Pancreas (tissue), 10 donors: ENCODE results near the gene ZNF506. TPM values are rescaled to one million over a fixed set of nuclear protein-coding genes. Genes with fewer than 3 reads are reported as not detected.
A peak's percentile ranks its signal among the peaks of the same experiment; 100 is the strongest.

Experiments
- ATAC-seq, 4 donors: fragments of 200-7000 bp; cut with Tn5 transposase; one replicate each; pipeline versions ENCODE4 v1.8.0 to v1.9.1; 2020; ENCODE audit warnings: mild to moderate bottlenecking in 4 of 4, moderate library complexity in 4 of 4
- DNase-seq, 6 donors: peaks; one replicate each; pipeline ENCODE4 v3.0.0-alpha.2; 2020
- FAIRE-seq: peaks from 2 replicates; lab custom pipeline; 2012; peaks lifted over from hg19 to GRCh38; lab: Jason Lieb, UNC
- H3K27ac ChIP-seq, 4 donors: fragments of 200-600 bp; sonication (generic); 1 replicate in 3 of 4; 2 replicates in 1 of 4; pipeline versions ENCODE4 v1.5.0 to v1.8.0; 2020
- H3K27me3 ChIP-seq, 4 donors: fragments of 200-600 bp; one replicate each; pipeline ENCODE4 v1.8.0; 2021
- H3K36me3 ChIP-seq, 3 donors: fragments of 200-600 bp; sonication (generic) in 1 of 3; one replicate each; pipeline versions ENCODE4 v1.5.0 to v1.8.0; 2020 to 2021
- H3K4me1 ChIP-seq, 3 donors: fragments of 200-600 bp; one replicate each; pipeline ENCODE4 v1.8.0; 2021
- H3K4me3 ChIP-seq, 4 donors: fragments of 200-600 bp; sonication (generic) in 2 of 4; one replicate each; pipeline versions ENCODE4 v1.5.0 to v1.8.0; 2020 to 2021
- H3K9me3 ChIP-seq, 4 donors: fragments of 200-600 bp; one replicate each; pipeline ENCODE4 v1.8.0; 2021
- CTCF ChIP-seq, 4 donors: fragments of 200-600 bp; sonication (generic) in 3 of 4; IDR thresholded peaks; one replicate each; pipeline versions ENCODE4 v1.5.0 to v1.8.0; 2021; ENCODE audit warnings: antibody characterized with exemption in 4 of 4
- WGBS, 2 donors: extraction: QIAGEN DNeasy Blood & Tissue Kit; methylation state at CpG; one replicate each; pipeline ENCODE4 v1.1.7; 2013; 5-methylcytosine and 5-hydroxymethylcytosine counted together
- intact Hi-C, 3 donors: fragments of 100-400 bp; cut with DNase I; formaldehyde crosslinking; loops; one replicate each; pipeline versions ENCODE4 v1.11.1 to v1.14.2; 2022
- polyA plus RNA-seq, 2 donors: library from polyadenylated mRNA; stranded (reverse); fragments of 200-250 nt; gene quantifications; one replicate each; pipeline ENCODE4 v1.2.3, GENCODE V29; 2013
- total RNA-seq, 6 donors: library from RNA; stranded (reverse); fragmentation: NEBNext Ultra II Directional in 4 of 6; extraction: Animal tissue kit (Norgen Biotek cat#: 25700) in 4 of 6; gene quantifications; one replicate each; pipeline versions ENCODE4 v1.2.1 to v1.2.4, GENCODE V29; 2021 to 2023
- donor health status: healthy with polysubstance abuse.
- donor health status: DM: no; HTN: no; CAD: no; lungs with moderate emphysema.
- donor health status: DM: no; HTN: no; CAD: no.
- donor health status: control.
- donor health status: control.
- donor health status: Bipolar disorder and iron deficiency.
- donor health status: DM: yes; HTN: yes; CAD: no.
- donor health status: DM: no; HTN: no; CAD: no.
- donor health status: DM: no; HTN: no; CAD: no.
- donor health status: DM: yes; HTN: yes; CAD: no.

Gene ZNF506
- total and polyA plus RNA-seq, 8 donors: 6.1 to 17.2 (median 10.8) TPM

GRCh38 chr19:19751846-19752245 is 69.7 kb downstream of the ZNF506 start:
- Histone ChIP-seq H3K36me3 (no peaks in the 10 kb centered on the region), H3K27ac (no peak overlapping the region), H3K9me3 (no peaks in the 10 kb centered on the region), H3K4me1 (no peaks in the 10 kb centered on the region), H3K27me3 (no peaks in the 10 kb centered on the region), H3K4me3 (no peak overlapping the region)
- 76 to 82% methylated on average over 12 of the region's 12 CpGs for WGBS, 2 donors
- ATAC-seq (no peak), FAIRE-seq (no peak), DNase-seq (no peak)
- intact Hi-C loops: no loop called here
- TF ChIP-seq CTCF (IDR thresholded peaks at IDR 0.05): no peak

- Histone ChIP-seq H3K4me1 (no peaks in the 10 kb centered on the region), H3K4me3 (no peak overlapping the region), H3K36me3 (no peaks in the 10 kb centered on the region), H3K27ac (no peak overlapping the region), H3K27me3 (no peaks in the 10 kb centered on the region), H3K9me3 (no peaks in the 10 kb centered on the region)
- intact Hi-C loops: no loop called here
- TF ChIP-seq CTCF (IDR thresholded peaks at IDR 0.05): no peak
- no peak for FAIRE-seq
- 80 to 85% methylated on average over 40 of the region's 40 CpGs for WGBS, 2 donors
- no peak for ATAC-seq
- DNase-seq: peak in 1 of 6 donors; percentile 13
Measured at GRCh38 chr19:19750842-19751790, 70.4 kb downstream of the ZNF506 start.

- Histone ChIP-seq H3K36me3 (no peaks in the 10 kb centered on the region), H3K4me3 (no peak overlapping the region), H3K9me3 (no peaks in the 10 kb centered on the region), H3K27ac (no peak overlapping the region), H3K27me3 (no peaks in the 10 kb centered on the region), H3K4me1 (no peaks in the 10 kb centered on the region)
- no peak for FAIRE-seq
- 74 to 81% methylated on average over 17 of the region's 17 CpGs for WGBS, 2 donors
- no peak for TF ChIP-seq CTCF (IDR thresholded peaks at IDR 0.05)
- intact Hi-C loops: no loop called here
- no peak for DNase-seq
- ATAC-seq: no peak
Measured at GRCh38 chr19:19749908-19750841, 71.4 kb downstream of the ZNF506 start.

- Histone ChIP-seq H3K4me3 (no peak overlapping the region), H3K27me3 (no peaks in the 10 kb centered on the region), H3K36me3 (no peaks in the 10 kb centered on the region), H3K27ac (no peak overlapping the region), H3K4me1 (no peaks in the 10 kb centered on the region), H3K9me3 (no peaks in the 10 kb centered on the region)
- DNase-seq: no peak
- ATAC-seq: no peak
- WGBS, 2 donors: 75 to 81% methylated on average over 13 of the region's 13 CpGs
- intact Hi-C loops: no loop called here
- FAIRE-seq: no peak
- no peak for TF ChIP-seq CTCF (IDR thresholded peaks at IDR 0.05)
Measured at GRCh38 chr19:19749117-19749907, 72.2 kb downstream of the ZNF506 start.
